ENCODE data around the gene GRK1. TPM values are rescaled to one million over a fixed set of nuclear protein-coding genes. Genes with fewer than 3 reads are reported as not detected.
"Not testable (repeated sequence)": the region's sequence is repeated elsewhere in the genome, so short reads cannot be mapped to it uniquely, and the experiment has no call there.

GRK1 gene
- total RNA-seq, 1 experiment from 2014 or later = not detected

GRCh38 chr13:113743366-113744195 lies 76.6 kb downstream of the GRK1 start:
- no peak for DNase-seq (ENCODE audit: low read depth)

DNA sequence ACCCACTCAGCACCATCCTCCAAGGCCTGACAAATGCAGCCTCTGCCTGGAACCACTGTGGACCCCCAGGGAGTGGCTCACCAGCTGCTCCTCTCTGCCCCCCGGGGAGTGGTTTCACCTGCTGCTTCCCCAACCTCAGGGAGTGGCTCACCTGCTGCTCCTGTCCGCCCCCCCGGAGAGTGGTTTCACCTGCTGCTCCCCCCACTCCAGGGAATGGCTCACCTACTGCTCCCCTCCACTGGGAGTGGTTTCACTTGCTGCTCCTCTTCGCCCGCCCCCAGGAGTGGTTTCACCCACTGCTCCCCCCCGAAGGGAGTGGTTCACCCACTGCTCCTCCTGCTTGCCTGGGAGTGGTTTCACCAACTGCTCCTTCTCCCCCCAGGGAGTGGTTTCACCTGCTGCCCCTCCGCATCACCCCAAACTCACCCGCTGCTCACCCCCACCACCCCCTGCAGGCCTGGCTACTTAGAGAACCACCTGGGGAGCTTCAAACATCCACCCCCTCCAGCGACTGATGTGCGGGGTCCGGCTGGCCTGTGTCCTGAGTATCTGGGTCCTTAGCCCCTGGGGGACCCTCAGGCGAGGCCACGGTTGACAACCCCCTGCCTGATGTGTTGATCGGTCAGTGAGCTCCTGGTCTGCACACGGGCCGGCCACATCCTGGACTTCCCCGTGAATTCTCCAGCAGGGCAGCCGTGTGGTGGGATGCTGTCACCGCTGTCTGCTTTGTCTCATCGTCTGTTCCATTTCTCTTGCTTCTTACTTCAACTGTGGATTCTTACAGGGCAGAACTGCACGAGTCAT lies 77.4 kb downstream of the GRK1 start:
- no peak for DNase-seq (ENCODE audit: low read depth)

GRCh38 chr13:113745059-113745458 lies 78.0 kb downstream of the GRK1 start:
- DNase-seq (ENCODE audit: low read depth) = no peak

GRCh38 chr13:113745500-113746142 lies 78.6 kb downstream of the GRK1 start:
- not testable (repeated sequence) for DNase-seq (ENCODE audit: low read depth)

GRCh38 chr13:113746143-113746525 lies 79.1 kb downstream of the GRK1 start:
- DNase-seq (ENCODE audit: low read depth) = no peak

- no peak for DNase-seq (ENCODE audit: low read depth)
These were observed 79.7 kb downstream of the GRK1 start for GRCh38 chr13:113746671-113747070.

GRCh38 chr13:113747291-113747833 lies 80.3 kb downstream of the GRK1 start:
- DNase-seq (ENCODE audit: low read depth) = no peak

GRCh38 chr13:113748101-113748861 lies 81.3 kb downstream of the GRK1 start:
- DNase-seq (ENCODE audit: low read depth) = no peak

DNA sequence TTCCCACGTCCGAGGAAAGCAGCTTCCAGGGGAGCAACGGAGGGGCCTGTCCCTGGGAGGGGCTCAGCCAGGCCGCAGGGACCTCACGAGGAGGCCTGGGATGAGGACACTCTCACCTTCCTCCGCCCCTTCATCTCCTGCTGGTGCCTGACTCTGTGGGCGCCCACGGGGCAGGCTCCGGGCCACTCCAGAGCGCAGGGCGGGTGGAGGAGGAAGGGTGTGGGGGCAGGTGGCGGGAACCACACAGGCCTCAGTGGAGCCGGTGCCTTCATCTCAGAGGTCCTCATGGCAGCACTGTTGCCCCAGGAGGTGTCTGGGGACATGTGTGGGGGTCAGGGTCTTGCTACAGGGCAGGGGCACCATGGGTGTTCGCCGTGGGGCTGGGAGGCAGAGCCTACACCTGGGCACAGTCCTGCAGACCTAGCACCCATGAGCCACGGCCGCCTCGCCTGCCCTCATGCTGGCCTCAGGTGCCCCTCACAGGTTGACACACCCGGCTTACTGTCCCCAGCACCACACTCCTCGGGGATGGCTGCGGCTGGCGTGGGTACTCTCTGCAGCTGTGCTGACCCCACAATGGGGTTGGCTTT lies 81.9 kb downstream of the GRK1 start:
- DNase-seq (ENCODE audit: low read depth) = no peak

DNA sequence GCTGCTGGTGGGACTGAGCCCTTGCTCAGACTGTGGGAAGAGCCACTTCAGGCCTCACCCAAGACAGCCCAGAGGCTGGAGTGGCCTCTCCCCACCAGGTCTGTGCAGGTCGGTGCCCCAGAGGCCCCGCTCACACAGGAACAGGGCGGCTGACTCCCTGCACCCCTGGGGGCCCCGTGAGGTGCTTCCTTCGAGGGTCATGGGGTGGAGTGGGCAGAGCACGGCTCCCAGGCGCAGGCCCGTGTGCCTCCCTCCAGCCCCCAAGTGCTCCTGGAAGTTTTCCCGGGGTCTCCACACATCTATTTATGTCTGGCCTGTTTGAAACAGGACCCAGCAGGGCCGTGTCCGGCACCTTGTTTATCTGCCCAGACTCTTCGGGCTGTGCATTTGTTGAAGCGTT lies 82.5 kb downstream of the GRK1 start:
- no peak for DNase-seq (ENCODE audit: low read depth)

GRCh38 chr13:113749967-113750366 lies 82.9 kb downstream of the GRK1 start:
- DNase-seq (ENCODE audit: low read depth) = no peak

- DNase-seq (ENCODE audit: low read depth) = no peak
These were observed 83.8 kb downstream of the GRK1 start for GRCh38 chr13:113750554-113751399.

GRCh38 chr13:113751491-113751890 lies 84.5 kb downstream of the GRK1 start:
- no peak for DNase-seq (ENCODE audit: low read depth)

GRCh38 chr13:113752211-113752986 lies 85.4 kb downstream of the GRK1 start:
- peak; percentile 34 for DNase-seq (ENCODE audit: low read depth)

DNA sequence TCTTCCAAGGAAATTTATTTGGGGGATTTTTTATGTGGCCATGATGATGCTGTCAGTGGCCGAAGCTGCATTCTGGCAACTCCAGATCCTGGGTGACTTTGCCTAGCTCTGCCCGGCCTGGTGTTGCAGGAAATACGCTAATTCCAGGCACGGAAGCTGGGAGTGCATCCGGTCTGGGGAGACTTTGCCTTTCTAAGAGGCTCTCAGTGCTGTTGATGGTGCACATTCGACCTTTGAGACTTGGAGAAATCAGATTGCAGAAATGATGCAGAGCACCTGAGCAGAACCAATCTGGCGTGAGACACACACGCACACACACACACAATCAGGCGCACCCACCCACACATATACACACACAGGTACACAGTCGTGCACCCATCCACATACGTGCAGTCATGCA lies 86.2 kb downstream of the GRK1 start:
- peak; percentile 20 for DNase-seq (ENCODE audit: low read depth)

GRCh38 chr13:113754242-113754641 lies 87.2 kb downstream of the GRK1 start:
- DNase-seq (ENCODE audit: low read depth) = no peak

DNA sequence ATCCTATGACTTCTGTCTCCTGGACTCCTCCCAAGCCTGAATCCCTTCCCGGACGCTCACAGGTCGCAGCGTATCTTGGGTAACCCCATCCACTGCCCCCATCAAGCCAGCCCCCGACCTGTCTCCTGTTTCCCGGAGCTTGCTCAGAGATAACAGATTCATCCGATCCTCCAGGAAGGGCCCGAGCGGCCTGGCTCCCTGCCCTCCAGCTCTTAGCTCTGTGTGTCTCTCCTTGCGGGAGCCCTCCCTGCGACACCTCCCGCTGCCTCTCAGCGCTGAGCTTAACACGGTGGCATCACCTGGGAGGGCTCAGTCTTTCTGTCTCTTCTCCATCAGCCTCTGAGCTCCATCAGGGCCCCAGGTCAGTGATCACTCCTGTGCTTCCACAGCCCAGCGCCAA lies 87.7 kb downstream of the GRK1 start:
- DNase-seq (ENCODE audit: low read depth) = no peak

DNA sequence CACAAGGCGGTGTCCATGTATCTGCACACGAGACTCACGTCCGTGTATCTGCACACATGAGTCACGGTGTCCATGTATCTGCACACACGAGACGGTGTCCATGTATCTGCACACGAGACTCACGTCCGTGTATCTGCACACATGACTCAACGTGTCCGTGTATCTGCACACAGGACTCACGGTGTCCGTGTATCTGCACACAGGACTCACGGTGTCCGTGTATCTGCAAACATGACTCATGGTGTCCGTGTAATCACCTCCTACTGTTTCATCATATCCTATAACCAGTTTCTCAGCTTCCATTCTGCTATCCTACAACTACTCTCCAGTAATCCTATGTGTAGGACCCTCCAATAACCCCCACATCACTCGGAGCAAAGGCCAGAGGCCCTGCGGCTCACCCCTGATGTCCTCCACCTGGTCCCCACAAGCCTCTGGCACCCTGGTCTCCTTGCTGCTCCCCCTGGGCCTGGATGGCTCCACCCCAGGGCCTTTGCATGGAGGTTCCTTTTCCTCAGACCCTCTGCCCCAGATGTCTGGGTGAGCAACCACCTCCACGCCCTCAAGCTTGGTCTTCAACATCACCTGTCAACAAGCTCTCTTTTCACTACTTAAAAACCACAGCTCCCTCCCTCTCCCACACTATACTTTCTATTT lies 89.5 kb downstream of the GRK1 start:
- no peak for DNase-seq (ENCODE audit: low read depth)

Measured in Daoy (cell line).